Stimulated activated CD4-positive, alpha-beta T cell treated with anti-CD3 and anti-CD28 coated beads, TNF-alpha, amount 100 ng/mL, for 24 hours (primary cell): ENCODE measurements around the gene IL19.
A peak's percentile ranks its signal among the peaks of the same experiment; 100 is the strongest.

ENCODE experiments used
- DNase-seq, 3 experiments: peaks; one replicate each; pipeline ENCODE4 v3.0.0-alpha.2; 2020; ENCODE audit warnings: low read depth in 3 of 3

IL19 gene

DNA sequence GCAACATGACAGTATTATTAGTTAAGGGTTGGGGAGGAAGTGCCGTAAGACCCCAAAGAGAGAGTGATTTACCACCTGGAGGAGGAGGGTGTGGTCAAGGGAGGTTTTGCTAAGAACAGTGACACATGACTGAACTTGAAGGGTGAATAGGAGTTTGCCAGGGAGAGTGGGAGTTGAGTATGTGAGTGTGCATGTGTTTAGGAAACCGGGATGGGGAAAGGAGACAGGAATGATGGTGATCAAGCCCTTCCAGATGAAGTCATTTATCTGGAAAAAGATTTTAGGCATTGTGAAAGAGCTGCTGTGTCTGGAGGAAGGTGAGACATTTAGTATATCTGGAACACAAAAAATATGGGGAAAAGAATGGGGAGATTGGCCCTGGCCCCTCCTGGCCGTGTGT lies 29.8 kb downstream of the IL19 start:
- DNase-seq = no peak

DNA sequence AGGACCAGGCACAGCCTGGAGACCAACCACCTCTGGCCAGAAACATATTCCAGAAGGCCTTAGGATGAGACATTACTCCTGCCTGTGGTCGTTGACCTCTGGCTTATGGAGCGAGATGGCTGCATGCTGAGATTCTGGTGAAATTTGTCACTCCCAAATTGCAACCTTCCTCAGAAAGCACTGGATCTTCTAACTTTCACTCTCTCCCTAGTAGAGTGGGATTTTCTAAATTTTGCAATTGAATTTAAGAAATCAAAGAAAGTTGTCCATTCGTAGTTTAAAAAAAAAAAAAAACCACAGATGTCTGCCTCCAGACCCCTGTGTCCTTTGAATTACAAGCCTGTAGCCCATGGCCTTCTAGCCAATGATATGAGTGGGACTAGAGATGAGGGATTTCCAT lies 30.3 kb downstream of the IL19 start:
- no peak for DNase-seq

DNA sequence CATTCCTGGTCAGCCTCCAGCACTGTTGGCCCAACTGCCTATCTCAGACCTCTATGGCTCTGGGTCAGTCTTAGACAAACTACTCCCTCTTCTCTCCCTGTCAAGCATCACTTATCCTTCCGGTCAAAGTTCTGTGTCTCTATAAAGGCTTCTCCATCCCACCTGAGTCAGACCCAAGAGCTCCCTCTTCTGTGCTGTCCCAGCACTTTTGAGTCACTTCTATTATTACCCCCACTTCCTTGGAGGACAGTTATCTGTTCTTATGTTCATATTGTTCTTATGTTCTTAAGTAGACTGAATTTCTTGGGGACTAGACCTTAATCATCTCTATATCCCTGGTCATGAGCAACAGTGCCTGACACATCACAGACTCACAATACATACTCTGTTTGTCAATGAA lies 30.9 kb downstream of the IL19 start:
- no peak for DNase-seq

DNA sequence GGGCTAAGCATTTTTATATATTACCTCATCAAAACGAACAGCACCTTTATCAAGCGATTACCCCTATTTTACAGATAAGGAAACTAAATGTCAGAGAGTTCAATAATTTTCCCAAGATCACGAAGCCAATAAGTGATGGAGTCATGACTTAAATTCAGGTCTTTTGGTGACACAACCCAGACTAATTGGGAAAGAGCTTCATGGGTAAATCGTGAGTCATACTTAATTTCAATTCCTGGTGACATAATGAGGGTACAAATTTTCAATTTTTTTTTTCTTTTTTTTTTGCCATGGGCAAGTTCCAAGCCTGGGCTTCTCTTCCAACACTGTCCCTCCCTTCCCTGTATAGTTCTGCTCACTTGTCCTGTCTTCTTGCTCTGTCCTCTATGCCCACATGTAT lies 31.8 kb downstream of the IL19 start:
- no peak for DNase-seq

DNA sequence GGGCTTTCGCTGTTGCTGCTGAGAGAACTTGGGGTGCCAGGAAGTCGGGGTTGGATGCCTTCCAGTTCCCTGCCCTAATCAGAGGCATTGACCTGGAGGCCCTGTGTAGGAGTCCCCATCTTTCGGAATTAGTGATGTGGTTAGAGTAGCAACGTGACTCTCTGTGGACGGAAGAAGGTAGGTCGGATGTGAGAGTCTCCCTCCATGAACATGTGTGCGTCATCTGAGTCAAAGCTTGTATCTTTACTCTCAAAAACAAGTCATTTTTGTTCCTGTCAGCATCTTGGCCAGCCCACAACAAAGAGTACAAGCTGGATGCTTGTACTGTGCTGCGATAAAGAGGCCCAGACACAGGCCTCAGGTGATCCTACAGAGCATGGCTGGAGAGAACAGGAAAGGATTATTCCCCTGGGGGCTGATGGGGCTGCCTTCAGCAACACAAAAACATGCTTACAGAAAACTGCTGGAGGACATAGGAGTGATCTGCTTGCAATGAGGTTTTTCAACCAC lies 32.7 kb downstream of the IL19 start:
- peak; percentile 42 to 67 (median 66) for DNase-seq

DNA sequence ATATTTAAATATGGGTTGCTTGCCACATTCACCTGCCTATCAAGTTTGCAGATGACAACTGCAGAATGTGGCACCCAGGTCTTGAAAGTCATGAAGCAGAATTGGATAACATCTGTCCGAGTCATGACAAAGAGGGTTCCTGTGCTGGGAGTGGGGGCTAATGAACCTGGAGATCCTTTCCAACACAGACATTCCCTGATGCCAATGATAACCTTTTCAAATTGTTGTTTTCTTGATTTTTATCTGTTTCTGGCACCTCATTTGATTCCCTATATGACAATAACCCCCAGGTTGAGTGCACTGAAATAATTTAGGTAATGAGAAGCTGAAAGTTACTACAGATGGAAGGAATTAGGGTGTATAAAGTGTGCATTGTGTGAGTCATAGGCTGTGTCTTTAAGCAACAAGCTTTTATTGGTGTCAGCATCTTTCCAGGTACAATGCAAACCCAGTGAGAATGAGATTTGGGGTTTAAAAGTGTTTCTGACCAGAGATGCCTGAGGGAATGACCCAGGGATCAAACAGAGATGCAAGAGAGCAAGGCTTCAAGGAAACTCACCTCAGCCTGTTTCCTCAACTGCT lies 33.7 kb downstream of the IL19 start:
- no peak for DNase-seq

DNA sequence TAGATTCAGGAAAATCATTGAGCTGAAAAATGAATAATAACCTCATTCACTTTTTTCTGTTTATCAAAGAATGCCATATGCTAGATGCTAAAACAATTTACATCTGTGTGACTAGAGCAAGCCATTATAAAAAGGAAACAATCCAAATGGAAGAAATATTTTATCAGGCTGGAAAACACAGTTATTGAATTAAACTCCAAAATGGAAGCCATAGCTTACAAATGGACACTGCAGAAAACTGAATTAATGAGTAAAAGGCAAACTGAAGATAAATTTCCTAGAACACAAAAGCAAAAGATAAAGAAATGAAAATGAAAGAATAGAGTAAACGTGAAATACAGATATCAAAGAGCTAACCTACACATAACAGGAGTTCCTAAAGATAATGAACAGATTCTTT lies 34.8 kb downstream of the IL19 start:
- DNase-seq = no peak

DNA sequence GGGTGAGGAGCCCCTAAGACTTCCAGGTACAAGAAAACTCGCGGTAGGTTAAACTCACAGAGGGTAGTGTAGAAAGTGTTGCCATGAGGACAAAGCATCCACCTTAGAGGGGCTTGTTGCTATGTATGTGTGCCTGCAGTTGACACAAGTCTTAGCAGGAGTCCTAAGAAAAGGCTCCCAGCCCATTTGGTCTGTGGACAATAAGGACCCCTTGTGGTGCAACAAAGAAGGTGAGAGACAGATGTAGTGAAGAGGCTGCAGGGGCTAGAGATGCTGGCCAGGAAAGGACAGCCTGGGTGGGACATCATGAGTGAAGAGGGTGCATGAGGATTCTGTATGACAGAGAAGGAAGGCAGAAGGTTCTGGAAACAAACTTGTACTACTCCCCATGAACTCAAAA lies 38.0 kb downstream of the IL19 start:
- no peak for DNase-seq

DNA sequence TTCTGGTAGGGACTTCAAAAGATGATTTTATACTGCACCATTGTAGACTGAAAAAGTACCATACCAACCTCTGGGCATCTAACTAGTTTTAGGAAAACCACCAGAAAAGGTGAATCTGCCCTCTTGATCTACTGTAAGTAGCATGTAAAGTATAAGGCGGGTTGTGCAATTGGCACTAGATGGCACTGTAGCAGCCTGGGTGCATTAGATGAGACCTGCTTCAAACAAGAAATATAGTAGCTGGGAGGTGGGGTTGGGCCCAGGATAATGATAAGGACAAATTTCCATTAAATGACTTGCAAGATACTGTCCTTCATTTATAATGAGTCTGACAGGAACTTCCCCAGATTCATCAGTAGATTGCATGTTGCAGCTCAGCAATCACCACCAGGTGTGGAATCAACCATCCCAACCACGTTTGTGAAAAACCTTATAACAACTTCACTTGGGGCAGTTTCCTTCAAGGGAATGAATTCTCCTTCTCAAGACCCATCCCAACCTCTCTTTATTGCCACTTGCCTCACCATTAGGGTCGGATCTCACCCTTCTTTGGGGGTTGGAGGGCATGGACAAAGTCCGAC lies 39.0 kb downstream of the IL19 start:
- DNase-seq = peak in 1 of 3 experiments; percentile 33

DNA sequence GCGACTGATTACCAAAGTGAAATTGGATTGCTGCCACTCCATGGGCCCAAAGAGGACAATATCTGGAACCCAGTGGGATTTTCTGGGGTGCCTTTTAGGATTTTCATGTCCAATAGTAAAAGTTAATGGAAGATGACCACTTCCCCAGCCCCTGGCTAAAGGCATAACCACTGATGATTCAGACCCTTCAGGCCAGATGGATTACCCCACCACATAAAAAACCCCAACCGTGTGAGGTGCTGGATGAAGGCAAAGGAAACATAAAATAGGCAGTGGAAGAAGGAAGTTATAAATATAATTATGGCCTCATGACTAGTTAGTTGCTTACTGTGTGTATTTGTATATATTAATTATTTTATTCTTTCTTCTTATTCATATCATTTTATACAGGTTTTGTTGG lies 41.9 kb downstream of the IL19 start:
- no peak for DNase-seq

DNA sequence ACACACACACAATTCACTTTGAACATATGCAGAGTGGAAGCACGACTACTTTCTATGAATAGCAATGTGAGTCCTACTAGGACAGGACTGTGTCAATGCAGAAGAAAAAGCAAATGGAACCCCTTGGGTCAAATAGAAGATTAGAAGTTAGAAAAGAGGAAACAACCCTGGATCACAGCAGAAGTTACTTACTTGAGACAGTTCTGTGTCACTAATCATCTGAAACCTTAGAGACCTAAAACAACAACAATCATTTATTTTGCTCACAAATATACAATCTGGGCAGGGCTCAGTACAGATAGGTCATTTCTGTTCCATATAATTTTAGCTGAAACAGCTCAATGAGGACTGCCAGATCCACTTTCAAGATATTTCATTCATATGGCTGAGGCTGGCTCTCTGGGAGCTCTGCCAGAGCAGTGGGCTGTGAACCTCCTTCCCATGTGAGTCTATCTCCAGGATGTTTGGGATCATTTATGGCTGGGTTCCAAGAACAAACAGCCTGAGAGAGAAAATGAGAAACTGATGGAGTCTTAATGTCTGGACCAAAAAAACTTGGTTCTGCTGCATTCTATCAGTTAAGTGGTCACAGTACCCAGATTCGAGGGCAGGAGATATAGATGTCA lies 44.3 kb downstream of the IL19 start:
- DNase-seq = no peak

DNA sequence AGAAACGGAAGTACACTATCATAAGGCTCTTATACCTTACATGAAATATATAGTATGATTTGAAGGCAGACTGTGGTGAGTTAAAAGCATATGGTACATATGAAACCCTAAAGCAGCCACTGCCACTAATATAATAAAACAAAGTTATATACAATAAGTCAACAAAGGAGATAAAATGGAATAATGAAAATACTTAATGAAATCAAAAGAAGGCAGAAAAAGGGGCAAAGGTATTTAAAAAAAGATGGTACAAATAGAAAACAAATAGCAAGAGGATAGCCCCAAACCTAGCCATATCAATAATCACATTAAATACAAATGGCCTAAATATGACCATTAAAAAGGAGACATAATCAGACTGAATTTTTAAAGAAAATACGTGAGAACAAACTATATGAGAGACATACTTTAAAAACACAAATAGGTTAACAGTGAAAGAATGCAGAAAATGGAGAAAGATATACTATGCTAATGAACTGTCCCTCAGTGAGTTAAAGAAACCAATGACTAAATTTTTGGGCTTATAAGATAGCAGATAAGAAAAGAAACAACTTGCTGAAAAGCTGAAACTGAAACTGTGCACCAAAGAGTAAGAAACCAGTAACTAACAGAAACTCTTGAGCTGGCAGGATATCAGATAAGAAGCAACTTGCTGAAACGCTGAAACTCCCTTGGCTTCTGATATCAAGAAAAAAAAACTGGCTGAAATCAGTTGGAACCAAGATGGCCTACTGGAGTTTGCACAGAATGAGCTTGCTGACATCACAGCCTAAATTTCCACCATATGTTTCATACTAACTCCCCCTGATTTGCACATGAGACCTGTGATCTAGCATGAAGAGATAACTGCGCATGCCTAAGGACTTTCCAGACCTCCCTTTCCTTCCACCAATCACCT lies 46.1 kb downstream of the IL19 start:
- DNase-seq = peak in 1 of 3 experiments; percentile 24

DNA sequence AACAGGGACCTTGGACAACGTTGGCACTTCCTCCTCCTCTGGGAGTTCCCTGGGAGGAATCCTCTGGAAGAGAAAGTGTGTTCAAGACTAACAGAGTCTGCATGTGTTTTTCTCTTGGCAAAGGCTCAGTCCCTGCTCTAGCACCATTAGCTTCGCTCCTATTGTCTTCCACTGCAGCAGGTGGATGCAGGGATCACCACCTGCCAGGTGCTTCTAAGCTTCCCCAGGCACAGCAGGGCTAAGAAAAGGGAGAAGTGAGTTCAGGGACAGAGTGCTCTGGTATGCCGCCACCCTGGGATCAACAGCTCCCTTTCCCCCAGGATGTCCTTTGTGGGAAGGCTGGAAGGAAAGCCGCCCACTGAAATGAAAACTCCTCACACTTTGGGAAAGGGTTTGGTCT lies 50.9 kb downstream of the IL19 start:
- no peak for DNase-seq

DNA sequence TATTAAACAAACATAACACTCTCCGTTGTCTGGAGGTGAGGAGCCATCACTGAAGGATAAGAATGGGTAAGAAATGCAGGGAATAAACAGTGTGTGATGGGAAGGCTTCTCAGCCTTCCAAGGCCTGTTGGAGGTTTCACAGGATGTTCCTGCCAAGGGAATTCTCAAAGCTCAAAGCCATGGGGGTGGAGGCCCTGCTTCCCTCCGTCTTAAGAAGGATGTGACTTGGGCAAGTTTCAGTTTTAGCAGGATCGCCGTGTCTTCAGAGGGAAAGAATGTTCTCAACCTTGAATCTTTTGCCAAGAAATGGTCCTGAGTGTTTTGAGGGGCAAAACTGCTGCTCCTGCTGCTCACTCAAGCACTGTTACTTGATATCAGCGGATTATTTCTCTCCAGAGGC lies 53.2 kb downstream of the IL19 start:
- DNase-seq = no peak

DNA sequence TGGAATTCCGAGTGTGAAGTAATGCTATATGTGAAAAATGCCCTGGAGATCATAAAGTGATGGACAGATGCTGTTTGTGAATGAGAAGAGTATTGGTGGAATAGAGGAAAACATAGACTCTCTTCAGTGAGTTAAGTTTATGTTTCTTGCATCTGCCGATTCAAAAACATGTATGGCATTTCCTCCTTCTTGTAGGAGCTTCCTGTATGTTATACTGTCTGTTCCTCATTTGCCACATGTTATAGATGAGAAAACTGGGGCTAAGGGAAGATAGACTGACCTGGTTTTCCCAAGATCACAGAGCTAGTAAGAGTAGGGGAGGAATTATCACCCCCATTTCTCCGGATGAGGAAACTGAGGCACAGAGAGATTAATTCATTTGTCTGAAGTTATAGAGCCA lies 53.8 kb downstream of the IL19 start:
- DNase-seq = no peak

DNA sequence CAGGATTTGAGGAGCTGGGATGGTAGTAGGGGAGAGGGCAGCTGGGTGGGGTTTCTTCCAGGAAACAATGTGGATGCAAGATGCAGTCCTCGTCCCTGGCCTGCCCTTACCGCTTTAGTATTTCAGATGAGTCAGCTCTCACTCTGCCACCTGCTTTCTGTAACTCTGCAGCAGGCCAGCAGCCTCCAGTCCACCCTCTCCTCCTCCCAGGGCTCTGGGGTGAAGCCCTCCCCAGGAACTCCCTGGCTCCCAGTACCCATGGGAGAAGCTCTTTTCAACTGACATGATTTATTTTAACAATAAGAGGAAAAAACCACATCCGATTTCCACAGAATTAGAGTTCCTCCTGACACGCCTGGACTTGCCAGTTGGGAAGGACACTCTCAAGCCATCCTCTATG lies 55.8 kb downstream of the IL19 start:
- no peak for DNase-seq

DNA sequence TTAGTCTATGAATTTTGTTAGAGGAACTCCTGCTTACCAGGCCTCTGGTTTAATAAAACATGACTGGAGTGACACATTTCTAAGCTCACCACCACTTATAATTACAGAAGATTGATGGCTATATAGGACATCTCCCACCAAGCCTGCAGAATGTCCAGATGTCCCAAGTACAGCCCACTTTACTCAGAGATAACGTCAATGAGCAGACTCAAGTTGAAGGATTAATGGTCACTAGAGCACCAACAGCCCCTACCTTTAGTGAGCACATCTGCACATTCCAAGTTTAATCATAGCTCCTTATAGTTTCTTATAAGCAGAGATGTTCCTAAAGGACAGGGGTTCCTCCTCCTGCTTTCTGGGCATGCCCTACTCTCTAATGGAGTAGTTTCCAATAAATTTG lies 57.5 kb downstream of the IL19 start:
- DNase-seq = no peak

DNA sequence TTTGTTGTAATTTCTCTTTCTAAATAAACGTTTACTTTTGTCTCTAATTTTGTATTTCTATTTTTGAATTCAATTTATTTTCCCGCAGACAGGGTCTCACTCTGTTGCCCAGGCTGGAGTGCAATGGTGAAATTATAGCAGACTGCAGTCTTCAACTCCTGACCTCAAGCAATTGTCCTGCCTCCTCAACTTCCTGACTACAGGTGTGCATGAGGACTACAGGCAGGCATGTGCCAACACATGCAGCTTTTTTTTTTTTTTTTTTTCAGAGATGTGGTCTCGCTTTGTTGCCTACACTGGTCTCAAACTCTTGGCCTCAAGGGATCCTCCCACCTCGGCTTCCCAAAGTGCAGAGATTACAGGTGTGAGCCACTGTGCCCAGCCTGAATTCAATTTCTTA lies 58.2 kb downstream of the IL19 start:
- DNase-seq = no peak

DNA sequence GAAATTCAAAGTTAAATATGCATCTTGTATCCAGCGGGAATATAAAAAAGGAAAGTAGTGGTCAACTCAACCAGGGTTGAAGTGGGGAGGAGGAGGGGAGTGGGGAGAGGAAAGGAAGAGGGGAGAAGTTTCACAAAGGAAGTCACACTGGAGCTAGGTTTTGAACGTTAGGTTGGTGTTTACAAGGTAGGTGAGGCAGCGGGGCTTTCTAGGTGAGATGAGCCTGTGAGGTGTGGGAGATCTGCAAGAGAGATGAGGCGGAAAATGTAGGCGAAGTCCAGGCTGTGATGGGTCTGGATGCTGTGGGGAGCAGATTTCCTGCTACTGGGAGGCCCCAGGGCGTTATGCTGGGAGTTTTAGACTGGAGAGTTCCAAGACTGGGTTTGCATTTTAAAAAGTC lies 58.7 kb downstream of the IL19 start:
- DNase-seq = no peak

DNA sequence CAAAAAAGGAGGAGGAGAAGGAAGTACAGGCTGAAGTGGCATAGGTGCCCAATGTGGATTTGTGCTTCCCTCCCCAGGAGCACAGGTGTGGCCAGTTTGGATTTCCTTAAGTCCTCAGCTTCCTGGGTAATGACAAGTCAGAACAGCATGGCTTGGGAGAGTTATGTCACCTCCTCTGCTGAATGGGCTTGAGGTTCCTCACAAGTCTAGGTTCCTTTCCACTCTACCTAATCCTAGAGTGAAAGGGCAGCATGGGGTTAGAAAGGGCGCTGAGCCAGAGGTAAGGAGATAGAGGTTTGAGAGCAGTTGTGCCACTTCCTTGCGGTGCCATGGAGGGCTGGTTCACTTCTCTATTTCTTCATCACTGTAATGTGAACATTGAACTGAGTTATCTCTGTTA lies 59.3 kb downstream of the IL19 start:
- DNase-seq = no peak

DNA sequence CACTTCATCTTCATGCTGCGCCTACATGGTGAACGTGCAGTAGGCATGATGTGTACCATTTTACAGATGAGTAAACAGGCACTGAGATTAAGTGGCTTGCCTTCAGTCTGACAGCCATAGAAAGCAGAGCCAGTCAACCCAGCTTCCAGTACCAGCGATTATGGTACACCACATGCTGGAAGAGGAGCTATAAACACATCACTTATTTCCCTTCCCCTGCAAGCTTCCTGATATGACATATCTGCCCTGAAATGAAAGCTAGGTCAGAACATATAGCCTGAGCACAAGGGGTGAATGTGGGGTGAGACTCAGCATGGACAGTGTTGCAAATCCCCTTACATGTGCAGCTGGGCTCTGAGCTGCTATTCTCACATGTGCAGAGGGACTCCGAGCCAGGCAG lies 61.1 kb downstream of the IL19 start:
- no peak for DNase-seq

DNA sequence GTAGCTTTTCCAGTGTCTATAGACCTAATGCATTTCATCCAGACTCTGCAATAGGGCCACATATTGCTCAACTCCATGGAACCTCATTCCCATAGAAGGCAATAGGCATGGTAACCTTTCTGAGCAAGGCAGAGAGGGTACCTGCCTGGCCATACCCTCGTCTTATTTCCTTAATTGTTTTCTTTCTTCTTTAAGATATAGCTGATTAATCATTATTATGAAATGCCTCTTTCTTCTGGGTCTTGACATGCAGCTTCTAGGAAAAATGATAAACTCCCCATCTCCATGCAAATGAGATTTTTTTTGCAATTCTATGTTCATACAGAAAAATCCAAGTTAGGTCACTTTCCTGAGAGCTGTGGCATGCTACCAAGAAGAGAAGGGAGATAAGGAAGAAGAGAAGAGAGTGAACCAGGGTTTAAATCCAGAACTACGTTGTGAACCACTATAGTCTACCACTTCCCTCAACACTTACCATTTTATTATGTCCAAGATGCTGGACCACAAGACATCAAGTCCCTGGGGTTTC lies 61.8 kb downstream of the IL19 start:
- no peak for DNase-seq
